Right ventricle myocardium inferior (tissue), 1 donor: ENCODE measurements around the gene XPNPEP2. TPM values are rescaled to one million over a fixed set of nuclear protein-coding genes. Genes with fewer than 3 reads are reported as not detected.

Experiments
- ATAC-seq: fragments of 200-7000 bp; cut with Tn5 transposase; one replicate; pipeline ENCODE4 v1.9.1; 2020; ENCODE audit warnings: mild to moderate bottlenecking, moderate library complexity
- DNase-seq: peaks from one replicate; pipeline ENCODE4 v3.0.0; 2021; ENCODE audit errors: missing footprints
- intact Hi-C: fragments of 100-400 bp; cut with DNase I; formaldehyde crosslinking; loops from one replicate; pipeline ENCODE4 v1.11.0; 2022
- total RNA-seq: library from RNA; stranded (reverse); fragmentation: NEBNext Ultra II Directional; extraction: Animal tissue kit (Norgen Biotek cat#: 25700); gene quantifications from one replicate; pipeline ENCODE4 v1.2.1, GENCODE V29; 2021
- donor health status: DM: no; HTN: yes; CAD: no; lungs with severe emphysema.

Gene XPNPEP2
- total RNA-seq, 1 donor from 2014 or later = 0.68 TPM

- no peak for DNase-seq
- ATAC-seq = no peak
- intact Hi-C loops = no loop called here
Measured at GRCh38 chrX:129788527-129788926, 49.7 kb downstream of the XPNPEP2 start.

GRCh38 chrX:129790146-129790545 lies 51.4 kb downstream of the XPNPEP2 start:
- DNase-seq (no peak), ATAC-seq (no peak)
- intact Hi-C loops = no loop called here

GRCh38 chrX:129790808-129791207 lies 52.0 kb downstream of the XPNPEP2 start:
- intact Hi-C loops = no loop called here
- no peak for ATAC-seq

GRCh38 chrX:129791336-129791735 lies 52.6 kb downstream of the XPNPEP2 start:
- intact Hi-C loops = no loop called here
- DNase-seq (no peak), ATAC-seq (no peak)

More at GRCh38 chrX:129790808-129791207, 52.0 kb downstream of the XPNPEP2 start:
- no peak for DNase-seq

- intact Hi-C loops = no loop called here
- ATAC-seq (no peak), DNase-seq (no peak)
Measured at GRCh38 chrX:129791961-129792570, 53.3 kb downstream of the XPNPEP2 start.

GRCh38 chrX:129792586-129793291 lies 54.0 kb downstream of the XPNPEP2 start:
- DNase-seq (no peak), ATAC-seq (no peak)
- intact Hi-C loops = no loop called here

GRCh38 chrX:129793604-129794191 lies 54.9 kb downstream of the XPNPEP2 start:
- no peak for DNase-seq
- no peak for ATAC-seq
- intact Hi-C loops = no loop called here

GRCh38 chrX:129795584-129795983 lies 56.8 kb downstream of the XPNPEP2 start:
- intact Hi-C loops = no loop called here
- no peak for DNase-seq
- no peak for ATAC-seq

GRCh38 chrX:129797251-129797906 lies 58.6 kb downstream of the XPNPEP2 start:
- ATAC-seq (no peak), DNase-seq (no peak)

GRCh38 chrX:129798456-129798855 lies 59.7 kb downstream of the XPNPEP2 start:
- intact Hi-C loops = no loop called here
- no peak for DNase-seq
- ATAC-seq = no peak

More at GRCh38 chrX:129797251-129797906, 58.6 kb downstream of the XPNPEP2 start:
- intact Hi-C loops = no loop called here

GRCh38 chrX:129798888-129799287 lies 60.1 kb downstream of the XPNPEP2 start:
- DNase-seq = no peak
- no peak for ATAC-seq
- intact Hi-C loops = no loop called here

GRCh38 chrX:129800186-129800585 lies 61.4 kb downstream of the XPNPEP2 start:
- intact Hi-C loops = no loop called here
- no peak for ATAC-seq
- no peak for DNase-seq

- ATAC-seq (no peak), DNase-seq (no peak)
- intact Hi-C loops = no loop called here
Measured at GRCh38 chrX:129802863-129803262, 64.1 kb downstream of the XPNPEP2 start.

GRCh38 chrX:129804806-129805205 lies 66.0 kb downstream of the XPNPEP2 start:
- intact Hi-C loops = no loop called here
- ATAC-seq (no peak), DNase-seq (no peak)

- ATAC-seq (no peak), DNase-seq (no peak)
- intact Hi-C loops = no loop called here
Measured at GRCh38 chrX:129808158-129808828, 69.5 kb downstream of the XPNPEP2 start.

GRCh38 chrX:129808829-129809796 lies 70.3 kb downstream of the XPNPEP2 start:
- no peak for DNase-seq
- ATAC-seq = no peak
- intact Hi-C loops = no loop called here

- ATAC-seq (no peak), DNase-seq (no peak)
- intact Hi-C loops = no loop called here
Measured at GRCh38 chrX:129813662-129814368, 75.0 kb downstream of the XPNPEP2 start.
